HG03139 (cell line): Measurements from ENCODE around the gene MRPL21.

Experiments
- ATAC-seq: cut with Tn5 transposase; IDR thresholded peaks from one replicate; pipeline ENCODE4 v1.9.1; 2021; ENCODE audit not compliant: unreplicated experiment

Gene MRPL21

DNA sequence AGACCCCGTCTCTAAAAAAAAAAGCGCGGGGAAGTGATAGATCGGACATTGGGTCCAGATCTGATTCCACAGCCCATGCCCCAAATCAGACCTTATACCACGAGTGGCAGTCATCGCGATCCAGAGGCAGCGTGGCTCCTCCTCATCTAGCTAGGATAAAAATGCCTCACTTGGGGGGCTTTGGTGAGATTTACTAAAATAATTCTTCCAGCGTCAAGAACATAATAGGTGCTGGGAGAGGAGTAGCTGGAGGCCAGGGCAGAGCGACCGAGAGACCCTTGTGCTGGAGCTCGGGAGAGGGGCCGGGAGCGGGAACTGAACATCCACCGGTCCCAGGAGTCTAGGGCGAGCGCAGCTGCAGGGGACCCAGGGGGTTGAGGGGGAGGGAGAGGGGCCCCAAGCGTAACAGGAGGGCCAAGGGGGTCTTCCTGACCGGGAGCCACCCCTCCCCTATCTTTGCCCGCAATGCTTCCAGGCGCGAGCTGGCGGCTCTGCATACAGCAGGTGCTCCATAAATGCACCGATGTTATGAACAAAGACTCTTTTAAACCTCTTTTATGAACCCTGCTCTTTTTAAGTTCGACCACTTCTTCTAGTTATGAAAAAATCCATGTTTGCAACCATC, 61.1 kb downstream of the MRPL21 start:
- ATAC-seq: no peak

DNA sequence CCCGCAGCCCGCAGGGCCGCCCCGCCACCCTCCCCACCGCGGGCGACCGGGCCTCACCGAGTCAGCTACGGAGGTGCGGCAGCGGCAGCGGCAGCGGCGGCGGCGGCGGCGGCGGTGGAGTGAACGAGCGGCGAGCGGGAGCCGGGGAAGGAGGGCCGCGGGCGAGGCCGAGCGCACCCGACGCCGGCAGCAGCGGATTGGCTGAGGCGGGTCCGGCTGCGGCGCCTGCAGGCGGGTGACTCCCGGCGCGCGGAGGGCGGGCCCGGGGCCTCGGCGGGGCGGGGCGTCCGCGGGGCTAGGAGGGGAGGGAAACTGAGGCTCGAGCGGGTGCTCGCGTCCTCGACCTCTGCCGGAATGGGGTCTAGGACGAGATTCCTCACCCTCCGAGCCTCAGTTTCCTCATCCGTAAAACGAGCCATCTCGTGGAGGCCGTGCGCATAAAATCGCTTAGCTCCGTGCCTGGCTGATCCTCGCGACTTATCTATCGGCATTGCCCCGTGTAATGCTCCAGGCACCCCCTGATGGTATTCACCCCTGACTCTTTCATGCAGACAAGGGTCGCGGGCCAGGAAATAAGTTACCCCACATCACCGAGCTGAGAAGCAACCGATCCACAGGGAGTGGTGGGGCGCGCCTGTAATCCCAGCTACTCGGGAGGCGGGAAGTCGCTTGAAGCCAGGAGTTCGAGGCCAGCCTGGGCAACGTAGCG, 61.8 kb downstream of the MRPL21 start, which contains the start of gene CPT1A:
Gene CPT1A (minus strand): TSS at position 199 of the 709 bp plus-strand sequence. CDS start 26,442 bp downstream, outside the sequence.
- ATAC-seq: no peak
